Epithelial cell of proximal tubule (primary cell): ENCODE data around the gene ROBO2. TPM values are rescaled to one million over a fixed set of nuclear protein-coding genes. Genes with fewer than 3 reads are reported as not detected.

Source experiments
- DNase-seq: peaks from one replicate; pipeline ENCODE4 v3.0.0-alpha.2; 2011; ENCODE audit warnings: low read depth
- H3K4me3 ChIP-seq: 2 replicates; pipeline ENCODE4 v1.5.1; 2011; ENCODE audit warnings: low read depth, mild to moderate bottlenecking, low read length
- total RNA-seq: library from RNA; depleted of rRNA; stranded (reverse); fragments of >200 nt; gene quantifications from 2 replicates; pipeline ENCODE4 v1.2.3, GENCODE V29; 2015
- TF ChIP-seq, protein P1 (sequence below): conservative IDR thresholded peaks from 2 replicates; pipeline ENCODE4 v1.5.1; 2012; ENCODE audit warnings: low read depth, mild to moderate bottlenecking, low read length

ROBO2 gene
- total RNA-seq, 1 donor from 2014 or later: 0.52 TPM

DNA sequence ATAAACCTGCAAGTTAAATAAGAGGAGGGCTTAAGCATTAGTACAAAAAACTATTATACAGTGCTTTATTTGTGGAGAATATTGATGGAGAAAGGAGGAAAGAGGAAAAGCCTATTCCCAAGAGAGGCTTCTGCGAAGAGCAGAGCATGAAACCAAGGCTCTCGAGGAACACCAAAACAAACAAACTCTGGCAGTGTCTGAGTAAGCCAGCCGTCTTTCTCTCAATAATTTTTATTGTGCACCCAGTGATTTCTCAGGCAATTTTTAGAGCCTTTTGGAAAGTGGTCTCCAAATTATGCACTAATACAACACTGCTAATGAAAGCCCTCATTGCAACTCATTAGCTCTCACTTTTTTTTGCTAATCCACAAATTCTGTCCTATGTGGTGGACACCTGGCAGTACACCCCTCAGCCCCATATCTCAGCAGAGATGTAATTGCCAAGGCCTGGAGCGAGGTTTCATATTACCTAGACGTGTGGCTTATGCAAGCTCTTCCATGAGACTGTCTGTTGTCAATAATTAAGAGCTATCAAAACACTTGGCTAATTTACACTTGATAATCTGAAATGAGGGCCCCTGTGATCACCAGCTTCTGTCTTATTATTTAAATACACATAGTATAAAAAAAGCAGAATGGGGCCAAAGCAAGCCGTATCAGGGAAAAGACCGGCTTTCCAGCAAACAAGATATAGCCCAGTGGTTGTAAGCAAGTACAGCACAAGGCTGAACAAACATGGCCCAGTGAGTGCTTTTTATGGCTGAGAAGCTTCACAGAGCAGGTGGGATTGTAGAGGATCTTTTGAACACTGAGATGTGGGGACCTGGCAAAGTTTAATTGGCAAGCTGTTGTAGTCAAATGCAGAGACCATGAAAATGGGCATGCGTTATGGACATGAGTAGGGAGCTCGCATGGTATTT lies 216.9 kb downstream of the ROBO2 start:
- DNase-seq: no peak
- TF ChIP-seq, protein P1, sequence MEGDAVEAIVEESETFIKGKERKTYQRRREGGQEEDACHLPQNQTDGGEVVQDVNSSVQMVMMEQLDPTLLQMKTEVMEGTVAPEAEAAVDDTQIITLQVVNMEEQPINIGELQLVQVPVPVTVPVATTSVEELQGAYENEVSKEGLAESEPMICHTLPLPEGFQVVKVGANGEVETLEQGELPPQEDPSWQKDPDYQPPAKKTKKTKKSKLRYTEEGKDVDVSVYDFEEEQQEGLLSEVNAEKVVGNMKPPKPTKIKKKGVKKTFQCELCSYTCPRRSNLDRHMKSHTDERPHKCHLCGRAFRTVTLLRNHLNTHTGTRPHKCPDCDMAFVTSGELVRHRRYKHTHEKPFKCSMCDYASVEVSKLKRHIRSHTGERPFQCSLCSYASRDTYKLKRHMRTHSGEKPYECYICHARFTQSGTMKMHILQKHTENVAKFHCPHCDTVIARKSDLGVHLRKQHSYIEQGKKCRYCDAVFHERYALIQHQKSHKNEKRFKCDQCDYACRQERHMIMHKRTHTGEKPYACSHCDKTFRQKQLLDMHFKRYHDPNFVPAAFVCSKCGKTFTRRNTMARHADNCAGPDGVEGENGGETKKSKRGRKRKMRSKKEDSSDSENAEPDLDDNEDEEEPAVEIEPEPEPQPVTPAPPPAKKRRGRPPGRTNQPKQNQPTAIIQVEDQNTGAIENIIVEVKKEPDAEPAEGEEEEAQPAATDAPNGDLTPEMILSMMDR: no peak
- H3K4me3 ChIP-seq: no peak overlapping the region

DNA sequence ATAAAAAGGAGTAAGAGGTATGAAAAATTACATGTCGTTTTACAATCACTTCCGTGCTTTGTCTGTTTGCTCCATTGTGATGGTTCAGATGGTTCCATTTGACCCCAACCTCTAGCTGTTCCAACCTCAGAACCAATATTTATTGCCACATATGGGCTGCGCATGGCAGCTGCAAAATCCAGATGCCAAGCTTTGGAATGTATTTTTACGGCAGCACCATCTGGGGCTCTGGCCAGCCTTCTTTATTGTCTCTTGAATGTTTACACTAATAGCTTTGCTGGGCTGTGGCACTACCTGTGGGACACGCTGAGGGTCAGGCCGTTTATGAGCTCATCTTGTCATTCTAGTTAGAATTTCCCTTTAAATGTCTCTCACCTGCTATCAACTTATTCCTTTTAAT lies 219.8 kb downstream of the ROBO2 start:
- DNase-seq: no peak
- TF ChIP-seq, protein P1: no peak
- H3K4me3 ChIP-seq: no peak overlapping the region

DNA sequence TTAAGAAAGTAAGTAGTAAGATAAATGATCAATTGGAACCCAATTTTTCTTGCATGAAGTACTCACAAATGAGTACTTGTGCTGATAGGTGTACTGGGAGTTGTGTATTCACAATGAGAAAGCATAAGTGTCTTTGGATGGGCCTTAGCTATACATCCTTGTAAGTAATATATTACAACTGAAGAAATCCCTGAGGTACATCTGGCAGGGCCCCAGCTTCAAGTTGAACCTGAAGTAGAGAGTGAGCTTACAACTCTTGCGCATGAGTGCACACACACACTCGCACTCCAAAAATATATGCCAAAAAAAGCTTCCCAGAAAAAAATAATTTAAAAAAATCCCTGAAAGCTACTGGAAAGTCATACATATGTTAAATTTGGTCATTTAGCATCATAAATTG lies 222.5 kb downstream of the ROBO2 start:
- TF ChIP-seq, protein P1: no peak
- H3K4me3 ChIP-seq: no peak overlapping the region
- no peak for DNase-seq

DNA sequence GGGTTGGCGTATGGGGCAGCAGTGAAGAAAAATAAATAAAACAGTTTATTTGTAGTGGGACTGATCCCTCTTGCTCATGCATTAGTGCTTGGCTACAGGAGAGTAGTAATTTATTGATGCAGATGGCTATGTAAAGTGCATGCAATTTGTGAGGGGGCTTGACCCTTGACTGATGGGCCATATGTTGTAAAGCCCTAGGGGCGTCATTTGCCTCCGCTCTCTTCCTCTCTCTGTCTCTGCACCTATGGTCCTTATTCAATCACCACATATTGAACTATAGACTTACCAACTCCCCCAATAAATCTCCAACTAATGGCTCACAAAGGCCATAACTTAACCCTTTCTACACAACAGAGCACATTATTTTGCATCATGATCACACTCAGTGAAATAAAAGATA lies 227.7 kb downstream of the ROBO2 start:
- TF ChIP-seq, protein P1: no peak

GRCh38 chr3:77271306-77271705 lies 231.4 kb downstream of the ROBO2 start:
- TF ChIP-seq, protein P1: no peak
- no peak for DNase-seq
- H3K4me3 ChIP-seq: no peak overlapping the region

More for the DNA sequence above, 227.7 kb downstream of the ROBO2 start:
- no peak for DNase-seq
- H3K4me3 ChIP-seq: no peak overlapping the region

- TF ChIP-seq, protein P1: no peak
- no peak for DNase-seq
- no peak overlapping the region for H3K4me3 ChIP-seq
Observed at GRCh38 chr3:77271711-77272110, 231.8 kb downstream of the ROBO2 start.

GRCh38 chr3:77279276-77279675 lies 239.4 kb downstream of the ROBO2 start:
- TF ChIP-seq, protein P1: no peak
- H3K4me3 ChIP-seq: no peak overlapping the region
- DNase-seq: no peak
